Left lung (tissue), 10 donors: Measurements from ENCODE around the gene ATP6V0A1. TPM values are rescaled to one million over a fixed set of nuclear protein-coding genes. Genes with fewer than 3 reads are reported as not detected.
"Not testable (repeated sequence)": the region's sequence is repeated elsewhere in the genome, so short reads cannot be mapped to it uniquely, and the experiment has no call there.

Source experiments
- ATAC-seq: fragments of 200-7000 bp; cut with Tn5 transposase; one replicate; pipeline ENCODE4 v1.9.1; 2020; ENCODE audit warnings: moderate library complexity
- DNase-seq, 4 donors: peaks; one replicate each; pipeline ENCODE4 v3.0.0-alpha.2; 2013 to 2020
- H3K27ac ChIP-seq, 2 donors: fragments of 200-600 bp; sonication (generic) in 1 of 2; one replicate each; pipeline versions ENCODE4 v1.5.0 to v1.8.0; 2020 to 2021
- H3K27me3 ChIP-seq, 2 donors: fragments of 200-600 bp; sonication (generic) in 1 of 2; one replicate each; pipeline versions ENCODE4 v1.5.0 to v1.8.0; 2020 to 2021
- H3K36me3 ChIP-seq, 2 donors: fragments of 200-600 bp; sonication (generic) in 1 of 2; one replicate each; pipeline versions ENCODE4 v1.5.0 to v1.8.0; 2020 to 2021
- H3K4me1 ChIP-seq, 2 donors: fragments of 200-600 bp; one replicate each; pipeline ENCODE4 v1.8.0; 2021
- H3K4me3 ChIP-seq, 2 donors: fragments of 200-600 bp; sonication (generic) in 1 of 2; one replicate each; pipeline versions ENCODE4 v1.5.0 to v1.8.0; 2020 to 2021; ENCODE audit warnings: mild to moderate bottlenecking in 1 of 2
- H3K9me3 ChIP-seq, 2 donors: fragments of 200-600 bp; sonication (generic) in 1 of 2; one replicate each; pipeline versions ENCODE4 v1.5.0 to v1.8.0; 2020 to 2021
- CTCF ChIP-seq, 2 donors: fragments of 200-600 bp; sonication (generic) in 1 of 2; IDR thresholded peaks; one replicate each; pipeline versions ENCODE4 v1.5.0 to v1.8.0; 2021; ENCODE audit warnings: antibody characterized with exemption in 2 of 2
- intact Hi-C, 2 donors: fragments of 100-400 bp; cut with DNase I; formaldehyde crosslinking; loops; one replicate each; pipeline versions ENCODE4 v1.11.2 to v1.14.2; 2022
- polyA plus RNA-seq, 6 donors: library from polyadenylated mRNA; unstranded; fragments of 120-200 nt; gene quantifications; one replicate each; pipeline ENCODE4 v1.2.1, GENCODE V29; 2013; ENCODE audit not compliant: insufficient read length in 6 of 6
- total RNA-seq, 2 donors: library from RNA; stranded (reverse); fragmentation: NEBNext Ultra II Directional; extraction: Animal tissue kit (Norgen Biotek cat#: 25700); gene quantifications; one replicate each; pipeline ENCODE4 v1.2.1, GENCODE V29; 2021
- donor health status: DM: no; HTN: yes; CAD: no.
- donor health status: DM: no; HTN: no; CAD: no.

Gene ATP6V0A1
- total and polyA plus RNA-seq, 8 donors = 46.1 to 103 (median 57.3) TPM

GRCh38 chr17:42537826-42538451, 79.3 kb downstream of the ATP6V0A1 start:
- ATAC-seq (no peak), DNase-seq (no peak)
- H3K27ac ChIP-seq = no peak overlapping the region
- H3K4me1 ChIP-seq = peaks cover 10 to 33% of the 10 kb centered on the region in 2 donors
- intact Hi-C loops = no loop called here
- H3K27me3 ChIP-seq = no peaks in the 10 kb centered on the region
- no peak for TF ChIP-seq CTCF (IDR thresholded peaks at IDR 0.05)
- peaks cover 0 to 48% of the 10 kb centered on the region in 2 donors for H3K36me3 ChIP-seq
- H3K9me3 ChIP-seq = no peaks in the 10 kb centered on the region
- H3K4me3 ChIP-seq = no peak overlapping the region

- DNase-seq = no peak
- Histone ChIP-seq H3K9me3 (no peaks in the 10 kb centered on the region), H3K27me3 (no peaks in the 10 kb centered on the region), H3K4me3 (no peak overlapping the region), H3K4me1 (peaks cover 10 to 33% of the 10 kb centered on the region in 2 donors), H3K36me3 (peaks cover 0 to 53% of the 10 kb centered on the region in 2 donors), H3K27ac (no peak overlapping the region)
- intact Hi-C loops = no loop called here
- no peak for TF ChIP-seq CTCF (IDR thresholded peaks at IDR 0.05)
- ATAC-seq = no peak
Observed at GRCh38 chr17:42538482-42538881, 79.8 kb downstream of the ATP6V0A1 start.

GRCh38 chr17:42540558-42540957, 81.9 kb downstream of the ATP6V0A1 start:
- H3K9me3 ChIP-seq, H3K27ac ChIP-seq, H3K4me3 ChIP-seq, DNase-seq, ATAC-seq, intact Hi-C loops, H3K27me3 ChIP-seq: not testable (repeated sequence)
- Histone ChIP-seq H3K36me3 (peaks cover 0 to 69% of the 10 kb centered on the region in 2 donors), H3K4me1 (peaks cover 7 to 27% of the 10 kb centered on the region in 2 donors)

- ATAC-seq = no peak
- intact Hi-C loops = no loop called here
- Histone ChIP-seq H3K9me3 (no peaks in the 10 kb centered on the region), H3K27me3 (no peaks in the 10 kb centered on the region), H3K4me3 (no peak overlapping the region), H3K36me3 (peaks cover 0 to 69% of the 10 kb centered on the region in 2 donors), H3K27ac (no peak overlapping the region), H3K4me1 (peaks cover 5 to 25% of the 10 kb centered on the region in 2 donors)
- no peak for TF ChIP-seq CTCF (IDR thresholded peaks at IDR 0.05)
- DNase-seq = no peak
Observed at GRCh38 chr17:42541041-42541833, 82.6 kb downstream of the ATP6V0A1 start.

- Histone ChIP-seq H3K36me3 (peaks cover 0 to 64% of the 10 kb centered on the region in 2 donors), H3K27ac (no peak overlapping the region), H3K9me3 (no peaks in the 10 kb centered on the region), H3K4me3 (no peak overlapping the region), H3K4me1 (peaks cover 0 to 12% of the 10 kb centered on the region in 2 donors), H3K27me3 (peaks cover 0 to 11% of the 10 kb centered on the region in 2 donors)
- intact Hi-C loops = no loop called here
- DNase-seq (no peak), ATAC-seq (no peak)
- no peak for TF ChIP-seq CTCF (IDR thresholded peaks at IDR 0.05)
Observed at GRCh38 chr17:42543190-42544079, 84.8 kb downstream of the ATP6V0A1 start.
